HG03280 (cell line): ENCODE results near the gene ATG9B.

Source experiments
- ATAC-seq: cut with Tn5 transposase; IDR thresholded peaks from one replicate; pipeline ENCODE4 v1.9.1; 2021; ENCODE audit warnings: mild to moderate bottlenecking, moderate library complexity; ENCODE audit not compliant: unreplicated experiment

The ATG9B gene

DNA sequence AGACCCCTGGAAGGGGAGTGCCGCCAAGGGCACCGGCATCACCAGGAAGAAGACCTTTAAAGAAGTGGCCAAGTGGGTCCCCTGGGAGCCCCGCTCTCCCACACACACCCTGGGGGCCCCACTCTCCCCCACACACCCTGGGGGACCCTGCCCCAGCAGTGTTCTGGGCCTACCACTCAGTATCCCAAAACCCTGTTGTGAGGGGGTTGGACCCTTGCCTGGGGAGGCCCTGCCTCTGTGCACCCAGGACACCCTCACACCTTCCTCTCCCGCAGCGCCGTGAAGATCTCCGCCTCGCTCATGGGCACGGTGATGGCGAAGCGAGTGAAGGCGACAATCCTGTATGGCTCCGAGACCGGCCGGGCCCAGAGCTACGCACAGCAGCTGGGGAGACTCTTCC lies 22.7 kb downstream of the ATG9B start:
- ATAC-seq, result no peak

DNA sequence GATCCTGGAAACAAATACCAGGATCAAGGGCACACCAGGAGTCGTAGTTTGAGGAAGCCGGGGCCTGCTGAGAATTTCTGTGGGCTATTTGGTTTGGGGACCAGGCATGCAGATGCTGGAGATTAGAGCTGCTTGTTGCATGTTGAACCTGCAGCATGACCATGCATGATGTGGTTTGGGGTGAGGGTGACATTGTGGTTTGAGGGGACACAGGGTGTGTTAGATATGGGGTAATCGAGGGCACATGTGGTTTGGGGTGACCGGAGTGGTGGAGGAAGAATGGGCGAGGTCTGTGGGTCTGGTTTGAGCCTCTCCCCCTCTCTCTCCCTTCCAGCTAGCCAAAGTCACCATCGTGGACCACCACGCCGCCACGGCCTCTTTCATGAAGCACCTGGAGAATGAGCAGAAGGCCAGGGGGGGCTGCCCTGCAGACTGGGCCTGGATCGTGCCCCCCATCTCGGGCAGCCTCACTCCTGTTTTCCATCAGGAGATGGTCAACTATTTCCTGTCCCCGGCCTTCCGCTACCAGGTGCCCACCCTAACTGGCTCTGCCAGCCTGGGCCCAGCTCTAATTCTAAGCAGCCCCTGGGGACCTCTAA lies 23.3 kb downstream of the ATG9B start:
- ATAC-seq, result no peak

DNA sequence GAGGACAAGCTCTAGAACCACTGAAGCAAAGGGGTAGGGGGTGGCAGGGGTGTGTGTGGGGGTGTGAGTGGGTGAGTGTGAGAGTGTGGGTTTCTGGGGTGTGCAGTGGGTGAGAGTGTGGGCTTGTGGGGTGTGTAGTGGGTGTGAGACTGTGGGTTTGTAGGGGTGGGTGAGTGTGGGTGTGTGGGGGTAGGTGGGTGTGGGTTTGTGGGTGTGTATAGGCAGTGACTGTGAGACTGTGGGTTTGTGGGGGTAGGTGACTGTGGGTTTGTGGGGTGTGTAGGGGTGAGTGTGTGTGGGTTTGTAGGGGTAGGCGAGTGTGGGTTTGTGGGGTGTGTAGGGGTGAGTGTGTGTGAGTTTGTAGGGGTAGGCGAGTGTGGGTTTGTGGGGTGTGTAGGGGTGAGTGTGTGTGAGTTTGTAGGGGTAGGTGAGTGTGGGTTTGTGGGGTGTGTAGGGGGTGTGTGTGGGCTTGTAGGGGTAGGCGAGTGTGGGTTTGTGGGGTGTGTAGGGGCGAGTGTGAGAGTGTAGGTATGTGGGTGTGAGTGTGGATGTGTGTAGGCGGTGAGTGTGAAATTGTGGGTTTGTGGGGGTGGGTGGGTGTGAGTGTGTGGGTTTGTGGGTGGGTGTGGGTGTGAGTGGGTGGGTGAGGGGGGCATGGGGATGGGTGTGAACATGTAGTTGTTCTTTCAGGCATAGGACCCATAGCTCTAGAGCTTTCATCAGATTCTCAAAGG lies 24.6 kb downstream of the ATG9B start:
- no peak for ATAC-seq

DNA sequence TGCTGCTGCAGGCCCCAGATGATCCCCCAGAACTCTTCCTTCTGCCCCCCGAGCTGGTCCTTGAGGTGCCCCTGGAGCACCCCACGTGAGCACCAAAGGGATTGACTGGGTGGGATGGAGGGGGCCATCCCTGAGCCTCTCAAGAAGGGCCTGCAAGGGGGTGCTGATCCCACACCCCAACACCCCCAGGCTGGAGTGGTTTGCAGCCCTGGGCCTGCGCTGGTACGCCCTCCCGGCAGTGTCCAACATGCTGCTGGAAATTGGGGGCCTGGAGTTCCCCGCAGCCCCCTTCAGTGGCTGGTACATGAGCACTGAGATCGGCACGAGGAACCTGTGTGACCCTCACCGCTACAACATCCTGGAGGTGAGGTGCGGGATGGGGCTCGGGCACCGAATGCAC lies 25.3 kb downstream of the ATG9B start:
- no peak for ATAC-seq

DNA sequence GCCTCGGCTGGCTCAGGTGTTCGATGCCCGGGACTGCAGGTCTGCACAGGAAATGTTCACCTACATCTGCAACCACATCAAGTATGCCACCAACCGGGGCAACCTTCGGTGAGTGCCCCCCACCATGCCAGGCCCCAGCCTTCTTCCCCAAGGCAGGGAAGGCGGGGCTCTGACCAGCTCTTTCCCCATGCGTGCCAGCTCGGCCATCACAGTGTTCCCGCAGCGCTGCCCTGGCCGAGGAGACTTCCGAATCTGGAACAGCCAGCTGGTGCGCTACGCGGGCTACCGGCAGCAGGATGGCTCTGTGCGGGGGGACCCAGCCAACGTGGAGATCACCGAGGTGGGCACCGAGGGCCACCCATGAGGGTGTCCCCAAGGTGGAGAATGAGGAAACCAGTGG lies 26.0 kb downstream of the ATG9B start:
- no peak for ATAC-seq

DNA sequence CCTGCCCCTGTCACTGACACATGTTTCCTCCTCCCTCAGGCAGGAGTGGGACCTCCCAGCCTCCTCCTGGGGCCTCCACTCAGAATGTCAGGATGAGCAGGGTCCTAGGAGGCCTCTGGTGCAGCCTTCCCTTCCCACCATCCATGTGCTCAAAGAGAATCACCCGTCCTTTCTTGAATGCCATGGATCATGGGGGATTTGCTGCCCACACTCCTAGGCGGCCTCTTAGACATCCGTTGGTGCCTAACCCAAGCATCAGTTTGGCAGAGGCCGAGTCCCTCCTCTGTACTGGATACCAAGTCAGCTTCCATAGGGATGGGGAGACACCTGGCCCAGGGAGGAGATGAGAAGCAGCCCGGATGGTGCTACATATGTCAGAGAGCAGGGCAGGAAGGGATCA lies 26.5 kb downstream of the ATG9B start:
- no peak for ATAC-seq

DNA sequence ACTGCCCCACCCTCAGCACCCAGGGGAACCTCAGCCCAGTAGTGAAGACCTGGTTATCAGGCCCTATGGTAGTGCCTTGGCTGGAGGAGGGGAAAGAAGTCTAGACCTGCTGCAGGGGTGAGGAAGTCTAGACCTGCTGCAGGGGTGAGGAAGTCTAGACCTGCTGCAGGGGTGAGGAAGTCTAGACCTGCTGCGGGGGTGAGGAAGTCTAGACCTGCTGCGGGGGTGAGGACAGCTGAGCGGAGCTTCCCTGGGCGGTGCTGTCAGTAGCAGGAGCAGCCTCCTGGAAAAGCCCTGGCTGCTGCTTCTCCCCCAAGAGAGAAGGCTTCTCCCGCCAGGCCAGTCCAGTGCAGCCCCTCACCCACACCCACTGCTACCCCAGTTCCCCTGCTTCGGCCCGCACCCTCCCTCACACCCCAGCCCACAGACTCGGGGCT lies 27.2 kb downstream of the ATG9B start:
- ATAC-seq, result no peak

DNA sequence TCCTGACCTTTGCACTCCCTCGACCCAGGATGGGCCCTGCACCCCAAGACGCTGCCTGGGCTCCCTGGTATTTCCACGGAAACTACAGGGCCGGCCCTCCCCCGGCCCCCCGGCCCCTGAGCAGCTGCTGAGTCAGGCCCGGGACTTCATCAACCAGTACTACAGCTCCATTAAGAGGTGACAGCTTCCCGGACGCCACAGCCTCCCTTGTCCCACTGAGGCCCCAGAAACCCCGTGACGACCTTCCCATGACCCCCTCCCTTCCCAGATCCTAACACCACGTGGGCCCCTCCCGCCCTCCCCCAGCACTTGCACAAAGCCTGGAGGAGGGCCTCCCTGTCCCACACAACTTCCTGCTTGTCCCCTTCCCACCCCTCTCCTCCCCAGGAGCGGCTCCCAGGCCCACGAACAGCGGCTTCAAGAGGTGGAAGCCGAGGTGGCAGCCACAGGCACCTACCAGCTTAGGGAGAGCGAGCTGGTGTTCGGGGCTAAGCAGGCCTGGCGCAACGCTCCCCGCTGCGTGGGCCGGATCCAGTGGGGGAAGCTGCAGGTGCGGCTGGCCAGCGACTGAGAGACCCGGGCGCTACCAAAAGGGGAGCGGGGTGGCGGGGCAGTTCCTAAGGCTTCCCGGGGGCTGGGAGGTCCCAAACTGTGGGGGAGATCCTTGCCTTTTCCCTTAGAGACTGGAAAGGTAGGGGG lies 27.8 kb downstream of the ATG9B start:
- no peak for ATAC-seq

DNA sequence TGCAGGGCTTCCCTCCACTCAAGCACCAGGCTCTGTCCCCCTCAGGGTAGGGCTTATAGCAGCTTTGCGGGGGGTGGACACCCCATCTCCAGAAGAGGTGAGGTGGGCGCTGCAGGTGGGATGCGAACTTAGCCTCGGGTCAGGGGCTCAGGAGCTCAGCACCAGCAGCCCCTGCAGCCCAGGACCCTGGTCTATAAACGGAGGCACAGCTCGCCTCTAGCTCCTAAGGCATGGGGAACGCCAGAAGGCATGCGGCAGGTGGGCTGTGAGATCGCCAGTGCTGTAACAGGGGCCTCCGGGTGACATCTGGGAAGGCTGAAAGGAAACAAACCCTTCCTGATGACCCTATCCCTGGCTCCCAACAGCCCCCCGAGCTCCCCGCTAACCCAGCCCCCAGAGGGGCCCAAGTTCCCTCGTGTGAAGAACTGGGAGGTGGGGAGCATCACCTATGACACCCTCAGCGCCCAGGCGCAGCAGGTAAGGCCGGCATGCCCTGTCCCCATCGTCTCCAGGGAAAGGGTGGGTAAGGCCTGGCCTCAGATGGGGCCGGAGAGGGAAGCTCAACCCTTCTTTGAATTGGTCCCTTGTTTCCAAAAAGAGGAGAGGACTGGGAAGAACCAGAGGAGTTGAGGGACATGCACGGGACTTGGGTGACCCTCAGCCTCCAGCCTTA lies 29.3 kb downstream of the ATG9B start:
- ATAC-seq, result no peak

DNA sequence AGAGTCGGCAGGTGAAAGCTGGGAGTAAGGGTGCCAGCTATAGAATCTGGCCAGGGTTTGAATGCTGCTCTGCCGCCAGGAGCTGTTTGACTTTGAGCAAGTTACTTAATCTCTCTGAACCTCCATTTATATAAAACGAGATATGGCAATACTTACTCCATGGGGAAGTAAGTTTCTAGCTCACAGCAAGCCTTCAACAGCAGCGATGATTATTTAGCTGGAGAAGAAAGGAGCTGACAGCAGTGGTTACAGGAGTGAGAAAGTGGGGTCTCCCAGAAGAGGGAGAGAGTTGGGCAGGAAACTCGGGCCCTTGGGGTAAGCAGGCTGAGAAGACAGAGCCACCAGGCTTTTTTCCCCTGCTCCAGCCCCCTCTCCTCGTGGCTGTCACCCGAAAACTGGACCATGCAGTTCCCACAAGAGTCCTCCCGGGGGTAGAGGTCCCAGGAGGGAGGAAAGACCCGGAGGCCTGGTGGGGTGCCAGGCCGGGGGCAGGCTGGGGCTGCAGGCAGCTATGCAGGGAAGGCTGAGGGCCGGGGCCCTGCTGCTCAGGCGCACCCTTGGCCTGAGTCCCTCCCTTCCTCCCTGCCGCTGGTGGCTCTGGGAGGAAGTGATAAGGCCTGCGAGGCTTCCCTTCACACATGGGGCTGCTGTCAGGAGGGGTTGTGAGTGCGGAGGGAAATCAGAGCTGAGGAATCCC lies 30.0 kb downstream of the ATG9B start:
- ATAC-seq, result no peak

DNA sequence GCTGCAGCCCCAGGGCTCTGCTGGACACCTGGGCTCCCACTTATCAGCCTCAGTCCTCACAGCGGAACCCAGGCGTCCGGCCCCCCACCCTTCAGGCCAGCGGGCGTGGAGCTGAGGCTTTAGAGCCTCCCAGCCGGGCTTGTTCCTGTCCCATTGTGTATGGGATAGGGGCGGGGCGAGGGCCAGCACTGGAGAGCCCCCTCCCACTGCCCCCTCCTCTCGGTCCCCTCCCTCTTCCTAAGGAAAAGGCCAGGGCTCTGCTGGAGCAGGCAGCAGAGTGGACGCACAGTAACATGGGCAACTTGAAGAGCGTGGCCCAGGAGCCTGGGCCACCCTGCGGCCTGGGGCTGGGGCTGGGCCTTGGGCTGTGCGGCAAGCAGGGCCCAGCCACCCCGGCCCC lies 30.8 kb downstream of the ATG9B start:
- ATAC-seq, result no peak

DNA sequence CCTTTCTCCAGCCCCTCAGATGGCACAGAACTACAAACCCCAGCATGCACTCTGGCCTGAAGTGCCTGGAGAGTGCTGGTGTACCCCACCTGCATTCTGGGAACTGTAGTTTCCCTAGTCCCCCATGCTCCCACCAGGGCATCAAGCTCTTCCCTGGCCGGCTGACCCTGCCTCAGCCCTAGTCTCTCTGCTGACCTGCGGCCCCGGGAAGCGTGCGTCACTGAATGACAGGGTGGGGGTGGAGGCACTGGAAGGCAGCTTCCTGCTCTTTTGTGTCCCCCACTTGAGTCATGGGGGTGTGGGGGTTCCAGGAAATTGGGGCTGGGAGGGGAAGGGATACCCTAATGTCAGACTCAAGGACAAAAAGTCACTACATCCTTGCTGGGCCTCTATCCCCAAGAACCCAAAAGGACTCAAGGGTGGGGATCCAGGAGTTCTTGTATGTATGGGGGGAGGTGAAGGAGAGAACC lies 31.4 kb downstream of the ATG9B start:
- peak; percentile 53 for ATAC-seq

DNA sequence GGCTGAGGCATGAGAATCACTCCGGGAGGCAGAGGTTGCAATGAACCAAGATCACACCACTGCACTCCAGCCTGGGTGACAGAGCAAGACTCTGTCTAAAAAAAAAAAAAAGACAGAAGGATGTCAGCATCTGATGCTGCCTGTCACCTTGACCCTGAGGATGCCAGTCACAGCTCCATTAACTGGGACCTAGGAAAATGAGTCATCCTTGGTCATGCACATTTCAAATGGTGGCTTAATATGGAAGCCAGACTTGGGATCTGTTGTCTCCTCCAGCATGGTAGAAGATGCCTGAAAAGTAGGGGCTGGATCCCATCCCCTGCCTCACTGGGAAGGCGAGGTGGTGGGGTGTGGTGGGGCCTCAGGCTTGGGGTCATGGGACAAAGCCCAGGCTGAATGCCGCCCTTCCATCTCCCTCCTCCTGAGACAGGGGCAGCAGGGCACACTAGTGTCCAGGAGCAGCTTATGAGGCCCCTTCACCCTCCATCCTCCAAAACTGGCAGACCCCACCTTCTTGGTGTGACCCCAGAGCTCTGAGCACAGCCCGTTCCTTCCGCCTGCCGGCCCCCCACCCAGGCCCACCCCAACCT lies 32.1 kb downstream of the ATG9B start:
- ATAC-seq, result no peak

DNA sequence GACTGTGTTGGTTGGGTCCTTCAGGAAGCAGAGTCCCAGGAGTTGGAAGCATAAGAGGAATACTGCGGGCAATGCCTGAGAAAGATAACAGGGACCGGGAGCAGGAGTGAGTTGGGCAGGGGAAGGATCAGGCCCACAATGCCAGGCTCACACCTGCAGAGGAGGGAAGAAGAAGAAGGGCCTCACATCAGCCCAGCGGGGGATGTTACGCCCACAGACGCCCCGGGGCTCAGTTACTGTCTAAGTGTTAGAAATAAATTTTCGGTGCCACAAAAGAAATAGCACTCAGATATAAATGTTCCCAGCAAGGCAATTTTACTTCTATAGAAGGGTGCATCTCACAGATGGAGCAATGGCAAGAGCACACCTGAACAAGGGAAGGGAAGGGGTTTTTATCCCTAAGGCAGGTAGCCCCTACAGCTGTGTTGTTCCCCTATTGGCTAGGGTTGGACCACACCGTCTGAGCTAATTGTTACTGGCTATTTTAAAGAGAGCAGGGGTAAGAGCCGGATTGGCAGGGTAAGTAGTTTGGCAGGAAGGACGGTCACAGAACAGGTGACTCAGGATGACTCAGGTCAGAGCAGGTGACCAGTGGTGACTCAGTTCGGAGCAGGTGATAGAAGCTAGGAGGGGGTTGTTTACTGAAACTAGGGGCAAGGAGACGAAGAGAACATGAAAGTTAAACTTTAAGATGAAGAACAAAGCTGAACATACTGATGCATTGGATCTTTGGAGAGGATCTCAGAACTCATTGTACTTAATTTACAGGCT lies 33.7 kb downstream of the ATG9B start, which contains the start of gene NOS3:
Gene NOS3, plus strand, starts transcription at position 602 of the 771 bp plus-strand sequence. CDS start 2,787 bp downstream, outside the sequence.
- ATAC-seq, result no peak

DNA sequence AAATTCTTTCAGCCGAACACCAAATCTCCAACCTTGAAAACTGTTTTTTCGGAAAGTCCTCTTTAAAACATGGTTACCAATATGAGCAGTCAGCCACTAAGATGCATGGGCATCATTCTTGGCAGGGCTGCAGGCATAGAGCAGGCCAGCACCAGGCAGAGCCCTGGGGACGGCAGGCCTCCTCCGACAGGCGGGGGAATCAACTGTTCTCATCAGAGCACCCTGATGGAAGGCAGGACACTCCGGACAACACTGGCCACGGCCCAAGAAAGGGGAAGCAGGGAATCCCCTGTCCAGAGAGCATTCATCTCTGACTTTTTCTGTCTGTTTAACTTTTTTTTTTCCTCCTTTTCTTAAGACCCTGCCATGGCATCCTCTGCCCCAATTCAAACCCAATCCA lies 34.8 kb downstream of the ATG9B start:
- ATAC-seq, result no peak

DNA sequence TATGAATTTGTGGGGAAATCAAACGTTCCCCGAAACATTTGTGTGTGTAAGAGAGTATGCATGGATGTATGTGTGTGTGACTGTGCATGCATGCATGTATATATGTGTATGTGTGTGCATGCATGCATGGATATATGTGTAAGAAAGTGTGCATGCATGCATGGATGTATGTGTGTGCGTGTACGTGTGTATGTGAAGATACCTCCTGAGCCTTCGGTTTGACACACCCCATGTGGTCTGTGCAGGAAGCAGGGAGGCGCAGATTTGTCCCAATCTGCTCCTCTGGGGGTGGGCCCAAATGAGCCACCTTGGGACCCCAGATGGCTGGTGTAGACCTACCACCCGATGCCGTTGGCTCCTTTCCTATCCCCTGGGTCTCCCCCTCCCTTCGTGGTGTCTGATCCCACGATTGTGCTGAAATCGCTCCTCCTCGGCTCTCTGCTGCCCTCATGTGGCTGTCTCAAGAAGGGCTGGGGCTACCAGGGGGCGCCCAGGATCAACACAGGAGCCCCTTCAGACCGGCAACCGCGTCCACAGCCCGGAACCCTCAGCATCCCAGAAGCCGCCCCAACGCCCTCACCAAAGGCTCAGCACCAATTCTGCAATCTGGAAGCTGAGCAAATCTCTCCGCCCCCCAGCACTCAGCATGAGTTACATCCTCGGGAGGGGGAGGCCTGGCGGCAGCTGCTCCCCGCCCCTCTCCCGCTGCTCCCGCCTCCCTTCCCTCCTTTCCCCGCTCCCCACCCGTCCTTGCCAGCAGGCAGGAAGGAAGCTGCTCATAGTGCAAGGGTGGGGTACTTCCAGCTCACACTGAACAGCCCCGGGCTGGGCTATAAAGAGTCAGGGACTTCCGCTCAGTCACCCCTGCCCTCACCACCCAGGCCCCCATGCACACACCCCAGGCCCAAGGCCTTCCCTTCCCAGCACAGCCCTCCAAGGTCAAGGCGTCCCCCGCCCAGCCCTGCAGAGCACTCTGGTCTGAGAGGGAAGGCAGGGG lies 35.8 kb downstream of the ATG9B start:
- no peak for ATAC-seq

DNA sequence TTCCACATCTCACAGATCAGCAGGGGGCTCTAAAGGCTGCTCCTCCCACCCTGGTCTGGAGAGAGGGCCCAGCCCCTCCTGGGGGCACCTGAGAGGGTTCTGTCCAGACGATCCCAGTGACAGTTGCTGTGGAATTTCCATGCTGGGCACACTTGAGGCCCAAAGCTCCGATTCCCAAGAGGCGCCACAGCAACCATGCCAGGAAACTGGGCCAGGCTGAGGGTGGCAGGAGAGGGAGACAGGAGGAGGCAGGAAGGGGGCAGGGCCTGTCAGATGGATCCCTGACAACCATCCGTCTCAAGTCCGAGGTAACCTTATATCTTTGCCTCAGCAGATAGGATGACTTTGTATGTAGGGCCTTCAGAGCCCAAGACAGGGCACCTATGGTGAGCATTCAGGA lies 37.7 kb downstream of the ATG9B start:
- ATAC-seq, result no peak

DNA sequence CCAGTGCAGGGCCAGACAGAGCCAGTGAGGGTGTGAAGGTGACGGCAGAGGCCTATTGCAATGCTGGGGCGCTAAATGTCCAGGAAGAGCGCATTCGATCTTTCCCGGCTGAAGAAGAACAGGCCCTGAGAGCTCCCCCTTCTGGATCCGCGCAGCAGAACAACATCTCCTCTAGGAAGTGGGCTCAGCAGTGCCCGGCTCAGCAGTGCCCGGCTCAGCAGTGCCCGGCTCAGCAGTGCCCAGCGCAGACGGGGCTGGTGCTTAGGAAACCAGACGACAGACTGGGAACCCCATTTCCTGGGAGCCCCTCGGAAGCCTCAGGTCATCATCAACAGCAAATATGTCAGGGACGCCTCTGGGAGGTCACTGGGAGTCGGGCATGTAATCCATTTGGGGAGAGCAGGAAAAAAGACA lies 38.2 kb downstream of the ATG9B start:
- ATAC-seq, result no peak
